HT-29 (cell line): Measurements from ENCODE around the gene FBXO31. TPM values are rescaled to one million over a fixed set of nuclear protein-coding genes. Genes with fewer than 3 reads are reported as not detected.

Source experiments
- DNase-seq: peaks from one replicate; pipeline ENCODE4 v3.0.0-alpha.2; 2015; ENCODE audit warnings: low spot score
- total RNA-seq: library from RNA; depleted of rRNA; stranded (reverse); fragments of >200 nt; shearing (Covaris generic); gene quantifications from 2 replicates; pipeline ENCODE4 v1.2.3, GENCODE V29; 2014; rRNA removed

The FBXO31 gene, protein sequence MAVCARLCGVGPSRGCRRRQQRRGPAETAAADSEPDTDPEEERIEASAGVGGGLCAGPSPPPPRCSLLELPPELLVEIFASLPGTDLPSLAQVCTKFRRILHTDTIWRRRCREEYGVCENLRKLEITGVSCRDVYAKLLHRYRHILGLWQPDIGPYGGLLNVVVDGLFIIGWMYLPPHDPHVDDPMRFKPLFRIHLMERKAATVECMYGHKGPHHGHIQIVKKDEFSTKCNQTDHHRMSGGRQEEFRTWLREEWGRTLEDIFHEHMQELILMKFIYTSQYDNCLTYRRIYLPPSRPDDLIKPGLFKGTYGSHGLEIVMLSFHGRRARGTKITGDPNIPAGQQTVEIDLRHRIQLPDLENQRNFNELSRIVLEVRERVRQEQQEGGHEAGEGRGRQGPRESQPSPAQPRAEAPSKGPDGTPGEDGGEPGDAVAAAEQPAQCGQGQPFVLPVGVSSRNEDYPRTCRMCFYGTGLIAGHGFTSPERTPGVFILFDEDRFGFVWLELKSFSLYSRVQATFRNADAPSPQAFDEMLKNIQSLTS
- total RNA-seq = 26.6 and 30.8 TPM in 2 replicates

GRCh38 chr16:87383505-87384161, at the start of gene FBXO31:
FBXO31 (minus strand) TSS chr16:87383776; CDS start chr16:87383744, 32 bp downstream.
- peak; percentile 89 for DNase-seq

- no peak for DNase-seq
Measured at GRCh38 chr16:87432330-87432915, 48.8 kb upstream of the FBXO31 start.

GRCh38 chr16:87431926-87432325, 48.4 kb upstream of the FBXO31 start:
- no peak for DNase-seq

GRCh38 chr16:87426423-87427215, 43.0 kb upstream of the FBXO31 start:
- no peak for DNase-seq

DNA sequence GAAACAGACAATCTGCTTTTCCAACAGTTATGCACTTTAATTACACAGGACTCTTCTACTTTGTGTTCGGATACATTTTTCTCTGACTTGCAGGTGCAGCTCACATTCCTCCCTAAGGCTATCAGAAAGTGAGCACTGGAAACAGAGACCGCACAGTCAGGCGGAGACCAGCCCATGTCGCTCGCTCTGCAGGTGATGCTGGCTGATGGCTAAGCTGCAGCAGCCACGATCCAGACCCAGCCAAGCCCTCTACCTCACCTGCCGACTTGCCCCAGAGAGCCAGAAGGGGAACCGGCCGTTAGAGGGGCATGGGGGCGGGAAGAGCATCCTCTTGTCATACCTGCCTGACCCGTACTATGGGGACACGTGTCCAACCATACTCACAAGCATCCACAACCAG, 42.4 kb upstream of the FBXO31 start:
- DNase-seq = no peak

GRCh38 chr16:87424266-87424665, 40.7 kb upstream of the FBXO31 start:
- no peak for DNase-seq

- no peak for DNase-seq
Measured at GRCh38 chr16:87423429-87423828, 39.9 kb upstream of the FBXO31 start.

DNA sequence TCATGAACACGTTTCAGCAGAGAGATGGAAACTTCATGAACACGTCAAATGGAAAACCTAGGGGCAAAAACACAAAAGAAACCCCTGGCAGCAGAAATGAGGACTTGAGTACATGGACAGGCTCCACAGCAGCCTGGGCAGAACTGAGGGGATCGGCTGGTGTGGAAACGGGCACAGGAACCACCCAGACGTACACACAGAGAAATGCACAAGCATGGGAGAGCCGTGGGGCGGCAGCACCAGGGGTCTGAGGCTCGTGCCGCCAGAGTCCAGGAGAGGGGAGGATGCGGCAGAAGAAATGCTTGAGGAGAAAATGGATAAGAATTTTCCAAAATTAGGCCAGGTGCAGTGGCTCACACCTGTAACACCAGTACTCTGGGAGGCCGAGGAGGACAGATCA, 38.5 kb upstream of the FBXO31 start:
- no peak for DNase-seq

DNA sequence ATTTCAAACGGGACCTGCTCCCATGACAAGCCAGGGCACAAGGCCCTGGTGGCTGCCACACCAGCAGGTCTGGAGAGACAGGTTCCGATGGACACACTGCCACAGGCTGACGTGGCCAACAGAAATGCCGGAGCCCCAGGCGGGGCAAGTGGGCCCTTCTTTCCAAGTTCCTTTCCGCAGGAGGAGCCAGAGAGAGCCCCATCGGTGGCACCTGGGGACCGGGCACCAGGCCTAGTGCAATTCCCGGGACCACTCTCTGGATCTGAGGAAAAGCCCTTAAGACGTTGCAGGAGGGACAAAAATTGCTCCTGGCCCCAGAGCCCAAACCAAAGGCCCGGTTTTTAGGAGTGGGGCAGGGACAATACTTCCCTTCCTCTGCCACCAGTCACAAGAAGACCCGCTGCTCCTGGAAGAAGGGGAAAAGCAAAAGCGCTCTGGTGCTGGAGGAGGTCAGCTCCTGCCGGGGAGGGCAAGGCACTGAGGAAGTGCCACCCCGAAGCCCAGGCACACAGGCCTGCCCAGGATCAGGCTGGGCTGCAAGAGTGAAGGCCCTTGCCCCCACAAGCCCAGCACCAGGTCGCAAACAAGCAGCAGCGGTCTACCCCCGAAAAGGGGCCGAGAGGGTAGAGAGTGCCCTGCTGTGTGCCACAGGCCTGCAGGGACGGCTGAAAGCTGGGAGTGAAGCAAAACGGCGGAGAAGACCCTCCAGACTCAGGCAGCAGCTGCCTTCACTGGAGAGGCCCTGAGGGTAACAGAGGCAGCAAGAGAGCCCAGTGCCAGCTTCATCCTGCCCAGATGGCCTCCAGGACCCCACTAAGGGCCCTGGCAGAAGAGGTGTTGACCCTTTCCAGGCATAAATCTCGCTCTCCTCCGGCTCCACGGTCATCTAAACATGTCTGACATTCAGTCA, 37.7 kb upstream of the FBXO31 start:
- no peak for DNase-seq

DNA sequence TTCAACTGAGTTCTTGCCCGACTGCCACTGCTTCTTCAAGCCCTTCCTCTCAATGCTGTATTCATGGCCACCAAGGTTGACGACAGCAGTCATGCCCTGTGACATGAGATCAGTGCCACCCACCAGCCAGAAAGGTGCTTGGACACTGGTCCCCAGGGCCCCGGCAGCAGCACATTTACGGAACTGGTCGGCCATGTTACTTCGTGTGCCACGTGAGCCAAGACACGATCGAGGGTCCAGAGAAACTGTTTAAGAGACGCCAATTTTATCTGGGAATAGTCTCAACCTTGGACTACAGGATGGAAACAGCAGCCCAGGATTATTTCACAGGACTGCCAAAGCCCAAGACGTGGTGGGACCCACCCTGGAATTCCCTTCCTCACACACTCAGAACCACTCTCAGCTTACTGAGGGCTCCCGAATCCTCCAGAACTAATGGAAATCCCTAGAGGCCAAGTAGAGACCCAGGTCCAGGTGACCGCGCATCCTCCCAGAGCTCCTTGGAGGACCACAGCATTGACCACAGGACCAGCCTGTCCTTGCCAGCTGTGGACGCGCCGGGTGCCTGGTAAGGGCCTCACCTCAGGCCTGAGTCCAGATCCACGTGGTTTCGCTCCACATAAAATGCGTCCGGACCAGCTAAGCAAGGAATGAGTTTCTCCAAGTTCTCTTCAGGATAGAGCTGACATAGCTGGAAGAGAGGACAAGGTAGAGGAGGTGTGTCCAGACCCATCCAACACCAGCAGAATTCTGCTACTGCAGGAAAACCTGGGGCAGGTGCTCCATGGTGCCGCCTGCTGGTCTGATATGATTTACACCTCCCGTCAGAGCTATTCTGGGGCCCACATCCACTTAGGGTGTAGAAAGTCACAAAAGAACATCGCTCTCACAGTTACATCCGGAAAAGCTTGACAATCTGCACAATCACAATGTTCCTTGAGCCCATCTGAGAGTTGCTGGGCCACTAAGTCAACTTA, 36.7 kb upstream of the FBXO31 start:
- no peak for DNase-seq

GRCh38 chr16:87418644-87419043, 35.1 kb upstream of the FBXO31 start:
- DNase-seq = no peak

- DNase-seq = no peak
Measured at GRCh38 chr16:87418216-87418615, 34.6 kb upstream of the FBXO31 start.

DNA sequence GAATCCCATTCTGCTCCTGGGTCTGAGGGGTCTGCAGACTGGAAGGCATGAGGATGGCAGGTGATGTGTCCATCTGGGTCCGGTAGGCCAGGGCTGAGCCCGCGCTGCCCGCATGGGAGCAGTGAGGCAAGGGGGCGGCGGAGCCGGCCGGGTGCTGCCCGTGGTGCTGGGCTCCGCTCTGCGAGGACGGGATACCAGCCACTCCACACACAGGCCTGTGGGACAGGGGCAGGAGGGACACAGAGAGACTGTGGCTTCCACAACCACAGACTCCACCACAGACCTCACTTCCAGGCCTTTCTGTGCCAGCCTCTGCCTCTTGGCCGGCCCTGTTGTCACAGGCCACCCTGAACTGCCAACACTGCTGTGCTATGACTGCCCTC, 33.9 kb upstream of the FBXO31 start:
- no peak for DNase-seq

GRCh38 chr16:87416826-87417527, 33.4 kb upstream of the FBXO31 start:
- DNase-seq = peak; percentile 55

GRCh38 chr16:87415441-87415840, 31.9 kb upstream of the FBXO31 start:
- no peak for DNase-seq

DNA sequence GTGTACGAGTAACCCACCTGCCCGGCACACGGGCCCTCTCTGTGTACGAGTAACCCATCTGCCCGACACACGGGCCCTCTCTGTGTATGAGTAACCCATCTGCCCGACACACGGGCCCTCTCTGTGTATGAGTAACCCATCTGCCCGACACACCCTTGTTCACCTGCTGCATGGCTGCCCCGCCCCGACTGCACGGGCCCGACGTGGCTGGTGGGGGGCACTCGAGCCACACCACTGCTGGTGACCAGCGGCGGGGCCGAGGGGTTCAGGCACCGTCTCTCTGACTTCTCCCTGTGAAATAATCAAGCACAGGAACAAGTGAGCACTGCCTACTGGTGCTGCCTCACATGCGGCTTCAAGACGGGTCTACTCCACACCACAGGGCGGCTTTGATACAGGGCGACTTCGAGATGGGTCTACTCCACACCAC, 30.7 kb upstream of the FBXO31 start:
- DNase-seq = no peak

GRCh38 chr16:87412996-87413421, 29.4 kb upstream of the FBXO31 start:
- DNase-seq = no peak

GRCh38 chr16:87412371-87412995, 28.9 kb upstream of the FBXO31 start:
- DNase-seq = no peak
